Adrenal gland (tissue), 5 donors: ENCODE measurements around the gene DDX56.
A peak's percentile ranks its signal among the peaks of the same experiment; 100 is the strongest.

Source experiments
- CTCF ChIP-seq, 6 experiments: fragments of 450-650 bp in 4 of 6; fragments of 200-600 bp in 2 of 6; sonication (generic) in 1 of 6; IDR thresholded peaks; 1 replicate in 5 of 6; 2 replicates in 1 of 6; pipeline versions ENCODE4 v1.5.1 to v1.8.0; 2016 to 2021; ENCODE audit warnings: antibody characterized with exemption in 6 of 6, mild to moderate bottlenecking in 2 of 6, moderate library complexity in 1 of 6
- POLR2A ChIP-seq, 2 donors: fragments of 450-650 bp; IDR thresholded peaks; one replicate each; pipeline ENCODE4 v1.6.1; 2017; ENCODE audit warnings: antibody characterized with exemption in 2 of 2, mild to moderate bottlenecking in 2 of 2, moderate library complexity in 1 of 2
- donor health status: DM: no; HTN: no; CAD: no.

DNA sequence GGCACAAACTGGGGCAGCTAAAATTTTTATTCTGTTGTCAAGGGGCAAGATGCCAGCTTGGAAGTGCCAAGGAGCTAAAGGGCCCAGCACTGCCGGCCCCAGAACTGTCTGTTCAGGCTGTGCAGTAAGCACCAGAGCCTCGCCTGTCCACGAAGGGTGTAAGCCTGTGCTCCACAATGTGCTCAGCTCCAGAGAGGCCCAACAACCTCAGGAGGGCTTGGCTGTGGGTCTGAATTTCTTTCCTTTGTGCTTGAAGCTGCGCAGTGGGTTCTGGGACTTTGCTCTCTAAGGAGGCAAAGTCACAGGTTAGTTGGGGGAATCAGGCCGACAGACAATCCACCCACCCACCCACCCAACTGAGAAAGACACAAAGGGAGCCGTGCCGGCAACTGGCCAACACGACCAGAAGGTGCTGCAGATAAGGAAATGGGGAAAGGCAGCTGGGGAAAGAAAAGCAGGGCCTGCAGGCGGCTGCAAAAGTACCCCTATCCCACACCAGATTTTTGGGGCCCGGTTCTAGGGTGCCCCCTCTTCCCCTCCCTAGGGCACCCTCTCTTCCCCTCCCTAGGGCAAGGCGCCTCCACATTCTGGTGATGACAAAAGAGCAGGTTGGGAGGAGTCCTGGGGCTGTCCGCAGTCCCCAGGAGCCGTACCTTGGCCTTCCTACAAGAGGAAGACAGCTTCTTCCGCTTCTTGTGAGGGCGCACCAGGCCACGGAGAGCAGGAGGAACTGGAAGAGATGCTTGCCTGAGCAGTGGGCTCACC, 7.7 kb downstream of the DDX56 start:
- peak in 2 of 6 experiments; percentile 21 to 35 for TF ChIP-seq CTCF (IDR thresholded peaks at IDR 0.05)
- TF ChIP-seq POLR2A (IDR thresholded peaks at IDR 0.05), result no peak
